ENCODE data around the gene DEPDC5. TPM values are rescaled to one million over a fixed set of nuclear protein-coding genes. Genes with fewer than 3 reads are reported as not detected.

Gene DEPDC5
- total RNA-seq, 1 donor from 2014 or later: 28.7 TPM

- intact Hi-C loops (cut with DNase I): no loop called here
- Histone ChIP-seq H3K4me3 (no peak overlapping the region), H3K27me3 (no peaks in the 10 kb centered on the region), H3K27ac (no peak overlapping the region), H3K36me3 (peaks cover 0 to 47% of the 10 kb centered on the region in 2 donors), H3K4me1 (peaks cover 9% of the 10 kb centered on the region), H3K9me3 (no peaks in the 10 kb centered on the region)
- TF ChIP-seq POLR2A (IDR thresholded peaks at IDR 0.05): no peak
- no peak for TF ChIP-seq POLR2AphosphoS5 (IDR thresholded peaks at IDR 0.05; ENCODE audit: insufficient read depth in 1 of 2, low read depth in 1 of 2)
- TF ChIP-seq CTCF (IDR thresholded peaks at IDR 0.05): no peak
- DNase-seq (ENCODE audit: extremely low spot score in 2 of 2): no peak
These were observed 121.0 kb downstream of the DEPDC5 start for GRCh38 chr22:31874821-31875220.

GRCh38 chr22:31876156-31876920 lies 122.5 kb downstream of the DEPDC5 start:
- Histone ChIP-seq H3K4me3 (no peak overlapping the region), H3K9me3 (no peaks in the 10 kb centered on the region), H3K36me3 (peaks cover 0 to 41% of the 10 kb centered on the region in 2 donors), H3K4me1 (peaks cover 4% of the 10 kb centered on the region), H3K27me3 (no peaks in the 10 kb centered on the region), H3K27ac (no peak overlapping the region)
- DNase-seq (ENCODE audit: extremely low spot score in 2 of 2): no peak
- intact Hi-C loops (cut with DNase I): no loop called here
- TF ChIP-seq POLR2A (IDR thresholded peaks at IDR 0.05) (no peak), POLR2AphosphoS5 (IDR thresholded peaks at IDR 0.05; ENCODE audit: insufficient read depth in 1 of 2, low read depth in 1 of 2) (no peak), CTCF (IDR thresholded peaks at IDR 0.05) (no peak)

- no peak for DNase-seq (ENCODE audit: extremely low spot score in 2 of 2)
- Histone ChIP-seq H3K4me3 (no peak overlapping the region), H3K4me1 (no peaks in the 10 kb centered on the region), H3K36me3 (peaks cover 0 to 36% of the 10 kb centered on the region in 2 donors), H3K27ac (no peak overlapping the region), H3K9me3 (no peaks in the 10 kb centered on the region), H3K27me3 (no peaks in the 10 kb centered on the region)
- TF ChIP-seq POLR2A (IDR thresholded peaks at IDR 0.05) (no peak), POLR2AphosphoS5 (IDR thresholded peaks at IDR 0.05; ENCODE audit: insufficient read depth in 1 of 2, low read depth in 1 of 2) (no peak), CTCF (IDR thresholded peaks at IDR 0.05) (no peak)
- intact Hi-C loops (cut with DNase I): no loop called here
These were observed 125.8 kb downstream of the DEPDC5 start for GRCh38 chr22:31879585-31879984.

GRCh38 chr22:31881200-31881599 lies 127.4 kb downstream of the DEPDC5 start:
- no peak for DNase-seq (ENCODE audit: extremely low spot score in 2 of 2)
- TF ChIP-seq POLR2A (IDR thresholded peaks at IDR 0.05): no peak
- TF ChIP-seq POLR2AphosphoS5 (IDR thresholded peaks at IDR 0.05; ENCODE audit: insufficient read depth in 1 of 2, low read depth in 1 of 2): no peak
- no peak for TF ChIP-seq CTCF (IDR thresholded peaks at IDR 0.05)
- Histone ChIP-seq H3K27me3 (no peaks in the 10 kb centered on the region), H3K27ac (no peak overlapping the region), H3K4me3 (no peak overlapping the region), H3K36me3 (peaks cover 0 to 25% of the 10 kb centered on the region in 2 donors), H3K9me3 (no peaks in the 10 kb centered on the region), H3K4me1 (no peaks in the 10 kb centered on the region)
- intact Hi-C loops (cut with DNase I): no loop called here

GRCh38 chr22:31881865-31882264 lies 128.0 kb downstream of the DEPDC5 start:
- Histone ChIP-seq H3K36me3 (peaks cover 0 to 18% of the 10 kb centered on the region in 2 donors), H3K27me3 (no peaks in the 10 kb centered on the region), H3K4me3 (no peak overlapping the region), H3K4me1 (no peaks in the 10 kb centered on the region), H3K27ac (no peak overlapping the region), H3K9me3 (no peaks in the 10 kb centered on the region)
- no peak for DNase-seq (ENCODE audit: extremely low spot score in 2 of 2)
- no peak for TF ChIP-seq CTCF (IDR thresholded peaks at IDR 0.05)
- no peak for TF ChIP-seq POLR2A (IDR thresholded peaks at IDR 0.05)
- no peak for TF ChIP-seq POLR2AphosphoS5 (IDR thresholded peaks at IDR 0.05; ENCODE audit: insufficient read depth in 1 of 2, low read depth in 1 of 2)
- intact Hi-C loops (cut with DNase I): no loop called here

Measured in vagina (tissue), 2 donors.